GM21367 (cell line): Measurements from ENCODE around the gene CRNN.

Experiments used
- ATAC-seq: cut with Tn5 transposase; IDR thresholded peaks from one replicate; pipeline ENCODE4 v1.9.1; 2021; ENCODE audit not compliant: unreplicated experiment

The CRNN gene

GRCh38 chr1:152426731-152427130 is 12.7 kb upstream of the CRNN start:
- no peak for ATAC-seq

- ATAC-seq = no peak
These were observed 5.9 kb upstream of the CRNN start for GRCh38 chr1:152419917-152420316.

GRCh38 chr1:152415454-152416227 is 1.6 kb upstream of the CRNN start:
- no peak for ATAC-seq

- ATAC-seq = no peak
These were observed 1.3 kb downstream of the CRNN start for GRCh38 chr1:152412756-152413155.

- no peak for ATAC-seq
These were observed 2.9 kb downstream of the CRNN start for GRCh38 chr1:152411134-152411533.

GRCh38 chr1:152410599-152410998 is 3.5 kb downstream of the CRNN start:
- no peak for ATAC-seq

- no peak for ATAC-seq
These were observed 4.0 kb downstream of the CRNN start for GRCh38 chr1:152410028-152410427.

GRCh38 chr1:152408664-152409063 is 5.4 kb downstream of the CRNN start:
- no peak for ATAC-seq

GRCh38 chr1:152398812-152399698 is 15.0 kb downstream of the CRNN start:
- no peak for ATAC-seq

- no peak for ATAC-seq
These were observed 16.6 kb downstream of the CRNN start for GRCh38 chr1:152397474-152397873.

GRCh38 chr1:152394151-152394550 is 19.9 kb downstream of the CRNN start:
- ATAC-seq = no peak

- ATAC-seq = no peak
These were observed 21.2 kb downstream of the CRNN start for GRCh38 chr1:152392909-152393308.

- no peak for ATAC-seq
These were observed 25.2 kb downstream of the CRNN start for GRCh38 chr1:152388889-152389288.

GRCh38 chr1:152386940-152387339 is 27.1 kb downstream of the CRNN start:
- no peak for ATAC-seq

GRCh38 chr1:152380932-152381331 is 33.1 kb downstream of the CRNN start:
- ATAC-seq = no peak

GRCh38 chr1:152374451-152374850 is 39.6 kb downstream of the CRNN start:
- ATAC-seq = no peak

- ATAC-seq = no peak
These were observed 41.4 kb downstream of the CRNN start for GRCh38 chr1:152372672-152373071.

GRCh38 chr1:152367436-152367835 is 46.6 kb downstream of the CRNN start:
- no peak for ATAC-seq

- ATAC-seq = no peak
These were observed 54.2 kb downstream of the CRNN start, which contains the start of gene FLG2 for GRCh38 chr1:152359906-152360305. TSS of gene FLG2 (minus strand) at chr1:152360006. CDS start at chr1:152358884, 1,122 bp downstream.
